Tibial nerve (tissue), 4 donors: Measurements from ENCODE around the gene ANKH.

Source experiments
- EP300 ChIP-seq, 2 donors: sonication (generic); formaldehyde crosslinking; IDR thresholded peaks; one replicate each; pipeline ENCODE4 v1.6.1; 2017; ENCODE audit warnings: antibody characterized with exemption in 2 of 2, mild to moderate bottlenecking in 1 of 2
- POLR2A ChIP-seq, 2 donors: fragments of 450-650 bp; IDR thresholded peaks; one replicate each; pipeline ENCODE4 v1.6.1; 2017; ENCODE audit warnings: antibody characterized with exemption in 2 of 2, mild to moderate bottlenecking in 2 of 2, moderate library complexity in 2 of 2
- TF ChIP-seq, protein P1 (sequence below), 5 experiments: fragments of 200-600 bp in 3 of 5; fragments of 450-650 bp in 2 of 5; sonication (generic) in 3 of 5; IDR thresholded peaks; one replicate each; pipeline ENCODE4 v1.5.1; 2016 to 2019; ENCODE audit warnings: antibody characterized with exemption in 5 of 5, mild to moderate bottlenecking in 3 of 5, moderate library complexity in 2 of 5

GRCh38 chr5:14807471-14807870 is 64.1 kb downstream of the ANKH start:
- TF ChIP-seq, protein P1, sequence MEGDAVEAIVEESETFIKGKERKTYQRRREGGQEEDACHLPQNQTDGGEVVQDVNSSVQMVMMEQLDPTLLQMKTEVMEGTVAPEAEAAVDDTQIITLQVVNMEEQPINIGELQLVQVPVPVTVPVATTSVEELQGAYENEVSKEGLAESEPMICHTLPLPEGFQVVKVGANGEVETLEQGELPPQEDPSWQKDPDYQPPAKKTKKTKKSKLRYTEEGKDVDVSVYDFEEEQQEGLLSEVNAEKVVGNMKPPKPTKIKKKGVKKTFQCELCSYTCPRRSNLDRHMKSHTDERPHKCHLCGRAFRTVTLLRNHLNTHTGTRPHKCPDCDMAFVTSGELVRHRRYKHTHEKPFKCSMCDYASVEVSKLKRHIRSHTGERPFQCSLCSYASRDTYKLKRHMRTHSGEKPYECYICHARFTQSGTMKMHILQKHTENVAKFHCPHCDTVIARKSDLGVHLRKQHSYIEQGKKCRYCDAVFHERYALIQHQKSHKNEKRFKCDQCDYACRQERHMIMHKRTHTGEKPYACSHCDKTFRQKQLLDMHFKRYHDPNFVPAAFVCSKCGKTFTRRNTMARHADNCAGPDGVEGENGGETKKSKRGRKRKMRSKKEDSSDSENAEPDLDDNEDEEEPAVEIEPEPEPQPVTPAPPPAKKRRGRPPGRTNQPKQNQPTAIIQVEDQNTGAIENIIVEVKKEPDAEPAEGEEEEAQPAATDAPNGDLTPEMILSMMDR (IDR thresholded peaks at IDR 0.05): no peak
- TF ChIP-seq POLR2A (IDR thresholded peaks at IDR 0.05) (no peak), EP300 (IDR thresholded peaks at IDR 0.05) (no peak)
